Activated naive CD4-positive, alpha-beta T cell treated with anti-CD3 and anti-CD28 coated beads for 36 hours (primary cell): Measurements from ENCODE around the gene RNPEP. TPM values are rescaled to one million over a fixed set of nuclear protein-coding genes. Genes with fewer than 3 reads are reported as not detected.
A peak's percentile ranks its signal among the peaks of the same experiment; 100 is the strongest.

ENCODE experiments used
- CTCF ChIA-PET: fragments of 350-600 bp; sonication (Branson Sonifier 250); formaldehyde crosslinking; loops from one replicate; lab custom pipeline; 2021; ENCODE audit warnings: antibody characterized with exemption; lab: Charles Lee
- DNase-seq: peaks from one replicate; pipeline ENCODE4 v3.0.0-alpha.2; 2020
- H3K27ac Mint-ChIP-seq: one replicate; pipeline ENCODE4 v1.8.0; 2021; ENCODE audit warnings: mild to moderate bottlenecking, mixed read lengths
- H3K27me3 Mint-ChIP-seq: one replicate; pipeline ENCODE4 v1.8.0; 2021; ENCODE audit warnings: low read depth, mixed read lengths
- H3K36me3 Mint-ChIP-seq: one replicate; pipeline ENCODE4 v1.8.0; 2021; ENCODE audit warnings: low read depth, mixed read lengths
- H3K4me1 Mint-ChIP-seq: one replicate; pipeline ENCODE4 v1.8.0; 2021; ENCODE audit warnings: low read depth, mixed read lengths
- H3K4me3 Mint-ChIP-seq: one replicate; pipeline ENCODE4 v1.8.0; 2021; ENCODE audit warnings: mild to moderate bottlenecking, moderate library complexity, mixed read lengths
- H3K9me3 Mint-ChIP-seq: one replicate; pipeline ENCODE4 v1.8.0; 2021; ENCODE audit warnings: mixed read lengths
- intact Hi-C: fragments of 100-400 bp; cut with micrococcal nuclease; formaldehyde crosslinking; loops from one replicate; pipeline ENCODE4 v1.15.1; 2023
- total RNA-seq, 2 experiments: library from RNA; stranded (reverse); gene quantifications; one replicate each; pipeline ENCODE4 v1.2.3, GENCODE V29; 2021

Gene RNPEP
- total RNA-seq, 2 experiments from 2014 or later: 43.4 to 44.4 TPM

GRCh38 chr1:202002507-202002906, 20.1 kb downstream of the RNPEP start:
- Mint-ChIP-seq H3K36me3 (peaks cover 20% of the 10 kb centered on the region), H3K4me3 (no peak overlapping the region), H3K27ac (no peak overlapping the region), H3K4me1 (no peaks in the 10 kb centered on the region), H3K9me3 (no peaks in the 10 kb centered on the region), H3K27me3 (no peaks in the 10 kb centered on the region)
- intact Hi-C loops: no loop called here
- no peak for DNase-seq
- CTCF ChIA-PET: interaction anchor here (0.6 to 4.8 kb wide), 4 partner anchors 106 to 295 kb away, joined by 3 to 46 read pairs (median 18); no protein-coding TSS in a partner anchor

- Mint-ChIP-seq H3K27ac (no peak overlapping the region), H3K27me3 (no peaks in the 10 kb centered on the region), H3K9me3 (no peaks in the 10 kb centered on the region), H3K36me3 (peaks cover 18% of the 10 kb centered on the region), H3K4me1 (no peaks in the 10 kb centered on the region), H3K4me3 (no peak overlapping the region)
- DNase-seq: no peak
- intact Hi-C loops: no loop called here
- CTCF ChIA-PET: no interaction called here
These were observed 22.3 kb downstream of the RNPEP start for GRCh38 chr1:202004711-202005110.

GRCh38 chr1:202005958-202006357, 23.5 kb downstream of the RNPEP start:
- Mint-ChIP-seq H3K27ac (no peak overlapping the region), H3K9me3 (no peaks in the 10 kb centered on the region)
- intact Hi-C loops: no loop called here

GRCh38 chr1:202007304-202007703, 24.9 kb downstream of the RNPEP start:
- Mint-ChIP-seq H3K27ac (no peak overlapping the region), H3K27me3 (no peaks in the 10 kb centered on the region), H3K4me1 (no peaks in the 10 kb centered on the region), H3K9me3 (no peaks in the 10 kb centered on the region), H3K4me3 (no peak overlapping the region), H3K36me3 (peaks cover 10% of the 10 kb centered on the region)
- intact Hi-C loops: no loop called here
- DNase-seq: no peak
- CTCF ChIA-PET: interaction anchor here (0.8 to 3.2 kb wide), 9 partner anchors 9 to 330 kb away, joined by 3 to 14 read pairs (median 3); no protein-coding TSS in a partner anchor

More at GRCh38 chr1:202005958-202006357, 23.5 kb downstream of the RNPEP start:
- no peak for DNase-seq
- H3K36me3 Mint-ChIP-seq: peaks cover 14% of the 10 kb centered on the region
- no peak overlapping the region for H3K4me3 Mint-ChIP-seq
- no peaks in the 10 kb centered on the region for H3K4me1 Mint-ChIP-seq
- CTCF ChIA-PET: interaction anchor here (0.6 to 0.8 kb wide), 2 partner anchors 114 to 130 kb away, joined by 3 to 4 read pairs; no protein-coding TSS in a partner anchor
- no peaks in the 10 kb centered on the region for H3K27me3 Mint-ChIP-seq

GRCh38 chr1:202007805-202008489, 25.5 kb downstream of the RNPEP start:
- peaks cover 10% of the 10 kb centered on the region for H3K36me3 Mint-ChIP-seq
- DNase-seq: no peak
- H3K27ac Mint-ChIP-seq: no peak overlapping the region
- intact Hi-C loops: no loop called here
- CTCF ChIA-PET: interaction anchor here (0.8 to 3.2 kb wide), 9 partner anchors 10 to 331 kb away, joined by 3 to 14 read pairs (median 3); no protein-coding TSS in a partner anchor
- H3K4me1 Mint-ChIP-seq: no peaks in the 10 kb centered on the region
- H3K4me3 Mint-ChIP-seq: no peak overlapping the region
- no peaks in the 10 kb centered on the region for H3K9me3 Mint-ChIP-seq
- no peaks in the 10 kb centered on the region for H3K27me3 Mint-ChIP-seq

- Mint-ChIP-seq H3K27me3 (no peaks in the 10 kb centered on the region), H3K36me3 (peaks cover 3% of the 10 kb centered on the region), H3K4me1 (no peaks in the 10 kb centered on the region), H3K27ac (no peak overlapping the region), H3K4me3 (no peak overlapping the region), H3K9me3 (no peaks in the 10 kb centered on the region)
- intact Hi-C loops: loop anchor here (1.0 kb wide), 2 partner anchors 110 to 126 kb away; no protein-coding TSS in a partner anchor
- DNase-seq: peak; percentile 80
- CTCF ChIA-PET: interaction anchor here (0.5 to 3.2 kb wide), 10 partner anchors 8 to 147 kb away, joined by 3 to 23 read pairs (median 3); no protein-coding TSS in a partner anchor
These were observed 27.1 kb downstream of the RNPEP start for GRCh38 chr1:202009326-202010179.

- Mint-ChIP-seq H3K9me3 (no peaks in the 10 kb centered on the region), H3K27me3 (no peaks in the 10 kb centered on the region), H3K4me3 (no peak within 1 kb of the TSS), H3K27ac (no peak within 1 kb of the TSS), H3K36me3 (peaks cover under 1% of the 10 kb centered on the region), H3K4me1 (no peaks in the 10 kb centered on the region)
- no peak for DNase-seq
- CTCF ChIA-PET: interaction anchor here (0.9 to 3.1 kb wide), 6 partner anchors 9 to 146 kb away, joined by 3 to 23 read pairs (median 4); no protein-coding TSS in a partner anchor
- intact Hi-C loops: no loop called here
These were observed 27.9 kb downstream of the RNPEP start, which contains the start of gene ELF3 for GRCh38 chr1:202010180-202011015. Gene ELF3, plus strand, starts transcription at chr1:202010587. Its CDS starts 550 bp downstream, at chr1:202011137.

GRCh38 chr1:202011994-202012393, 29.5 kb downstream of the RNPEP start:
- DNase-seq: no peak
- Mint-ChIP-seq H3K4me3 (no peak overlapping the region), H3K27me3 (no peaks in the 10 kb centered on the region), H3K9me3 (no peaks in the 10 kb centered on the region), H3K27ac (no peak overlapping the region), H3K4me1 (no peaks in the 10 kb centered on the region), H3K36me3 (no peaks in the 10 kb centered on the region)
- CTCF ChIA-PET: interaction anchor here (0.8 to 3.1 kb wide), 6 partner anchors 12 to 134 kb away, joined by 3 to 23 read pairs (median 3); no protein-coding TSS in a partner anchor
- intact Hi-C loops: no loop called here

GRCh38 chr1:202012544-202013478, 30.4 kb downstream of the RNPEP start:
- Mint-ChIP-seq H3K36me3 (no peaks in the 10 kb centered on the region), H3K9me3 (no peaks in the 10 kb centered on the region), H3K27ac (no peak overlapping the region), H3K27me3 (no peaks in the 10 kb centered on the region), H3K4me1 (no peaks in the 10 kb centered on the region), H3K4me3 (no peak overlapping the region)
- intact Hi-C loops: no loop called here
- CTCF ChIA-PET: interaction anchor here (0.8 to 3.1 kb wide), 5 partner anchors 13 to 135 kb away, joined by 3 to 23 read pairs (median 3); no protein-coding TSS in a partner anchor
- DNase-seq: no peak

GRCh38 chr1:202013603-202014002, 31.2 kb downstream of the RNPEP start:
- intact Hi-C loops: no loop called here
- H3K9me3 Mint-ChIP-seq: no peaks in the 10 kb centered on the region
- H3K4me1 Mint-ChIP-seq: no peaks in the 10 kb centered on the region
- CTCF ChIA-PET: interaction anchor here (0.9 kb wide), 1 partner anchor 122 kb away, joined by 3 read pairs; no protein-coding TSS in a partner anchor
- H3K4me3 Mint-ChIP-seq: no peak overlapping the region
- no peak for DNase-seq
- no peaks in the 10 kb centered on the region for H3K27me3 Mint-ChIP-seq
- no peak overlapping the region for H3K27ac Mint-ChIP-seq
- no peaks in the 10 kb centered on the region for H3K36me3 Mint-ChIP-seq
